Activated T-helper 2 cell treated with anti-CD3 and anti-CD28 coated beads, Interferon-gamma antibody, Interleukin-2, Interleukin-4, amounts not matched to agents 10 μg/mL and 5 μg/mL and 100 μg/mL, durations not matched to agents 14 hours and 24 hours and 36 hours (primary cell): ENCODE data around the gene PSD. TPM values are rescaled to one million over a fixed set of nuclear protein-coding genes. Genes with fewer than 3 reads are reported as not detected.
A peak's percentile ranks its signal among the peaks of the same experiment; 100 is the strongest.

Experiments used
- DNase-seq: peaks from one replicate; pipeline ENCODE4 v3.0.0; 2021; ENCODE audit warnings: low spot score
- H3K27ac Mint-ChIP-seq: one replicate; pipeline ENCODE4 v1.8.0; 2021; ENCODE audit warnings: mixed read lengths
- H3K27me3 Mint-ChIP-seq: one replicate; pipeline ENCODE4 v1.8.0; 2021; ENCODE audit warnings: low read depth, mixed read lengths
- H3K36me3 Mint-ChIP-seq: one replicate; pipeline ENCODE4 v1.8.0; 2021; ENCODE audit warnings: low read depth, mixed read lengths
- H3K4me1 Mint-ChIP-seq: one replicate; pipeline ENCODE4 v1.8.0; 2021; ENCODE audit warnings: low read depth, mixed read lengths
- H3K4me3 Mint-ChIP-seq: one replicate; pipeline ENCODE4 v1.8.0; 2021; ENCODE audit warnings: low read depth, mild to moderate bottlenecking, moderate library complexity, mixed read lengths
- H3K9me3 Mint-ChIP-seq: one replicate; pipeline ENCODE4 v1.8.0; 2021; ENCODE audit warnings: mixed read lengths
- intact Hi-C: fragments of 100-400 bp; cut with micrococcal nuclease; formaldehyde crosslinking; loops from one replicate; pipeline ENCODE4 v1.15.1; 2023
- total RNA-seq: library from RNA; stranded (reverse); gene quantifications from 2 replicates; pipeline ENCODE4 v1.2.3, GENCODE V29; 2022

The PSD gene
- total RNA-seq, 1 donor from 2014 or later: 10.6 TPM

GRCh38 chr10:102413053-102413705, 5.4 kb downstream of the PSD start:
- H3K4me1 Mint-ChIP-seq: peaks cover 26% of the 10 kb centered on the region
- peaks cover 38% of the 10 kb centered on the region for H3K27me3 Mint-ChIP-seq
- H3K36me3 Mint-ChIP-seq: no peaks in the 10 kb centered on the region
- no peaks in the 10 kb centered on the region for H3K9me3 Mint-ChIP-seq
- no peak overlapping the region for H3K4me3 Mint-ChIP-seq
- no peak overlapping the region for H3K27ac Mint-ChIP-seq
- intact Hi-C loops: no loop called here
- no peak for DNase-seq

DNA sequence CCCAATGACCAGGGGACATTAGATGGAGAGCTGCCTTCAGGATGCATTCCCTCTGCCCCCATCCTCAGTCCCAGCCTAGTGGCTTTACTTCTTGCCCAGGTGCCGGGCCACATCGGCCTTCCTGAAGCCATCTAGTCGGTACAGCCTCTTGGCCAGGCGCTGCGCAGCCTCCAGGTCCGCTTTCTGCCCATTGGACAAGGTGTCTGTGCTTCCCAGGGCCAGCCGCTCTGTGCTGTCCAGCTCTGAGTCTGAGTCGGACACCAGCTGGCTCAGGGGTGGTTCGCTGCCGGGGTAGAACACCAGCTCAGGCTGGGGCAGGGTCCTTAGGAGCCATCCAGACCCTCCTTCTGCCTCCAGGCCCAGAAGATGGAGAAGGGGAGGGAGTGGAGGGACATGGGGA, 6.3 kb downstream of the PSD start:
- H3K27me3 Mint-ChIP-seq: peaks cover 34% of the 10 kb centered on the region
- no peak for DNase-seq
- intact Hi-C loops: no loop called here
- no peak overlapping the region for H3K4me3 Mint-ChIP-seq
- H3K27ac Mint-ChIP-seq: no peak overlapping the region
- H3K4me1 Mint-ChIP-seq: peaks cover 32% of the 10 kb centered on the region
- no peaks in the 10 kb centered on the region for H3K9me3 Mint-ChIP-seq
- H3K36me3 Mint-ChIP-seq: no peaks in the 10 kb centered on the region

- peak overlapping the region; percentile 62 for H3K27ac Mint-ChIP-seq
- peaks cover 32% of the 10 kb centered on the region for H3K4me1 Mint-ChIP-seq
- peaks cover 30% of the 10 kb centered on the region for H3K27me3 Mint-ChIP-seq
- no peaks in the 10 kb centered on the region for H3K9me3 Mint-ChIP-seq
- DNase-seq: no peak
- no peaks in the 10 kb centered on the region for H3K36me3 Mint-ChIP-seq
- intact Hi-C loops: no loop called here
- H3K4me3 Mint-ChIP-seq: peak overlapping the region; percentile 78
Observed at GRCh38 chr10:102411341-102412255, 7.0 kb downstream of the PSD start.

- Mint-ChIP-seq H3K27me3 (peaks cover 25% of the 10 kb centered on the region), H3K4me3 (peak overlapping the region; percentile 85), H3K27ac (no peak overlapping the region), H3K9me3 (no peaks in the 10 kb centered on the region), H3K36me3 (peaks cover 2% of the 10 kb centered on the region), H3K4me1 (peaks cover 32% of the 10 kb centered on the region)
- intact Hi-C loops: no loop called here
- peak; percentile 53 for DNase-seq
Observed at GRCh38 chr10:102410429-102411073, 8.0 kb downstream of the PSD start.

- DNase-seq: peak; percentile 8
- H3K4me1 Mint-ChIP-seq: peaks cover 32% of the 10 kb centered on the region
- H3K4me3 Mint-ChIP-seq: peak overlapping the region; percentile 85
- no peaks in the 10 kb centered on the region for H3K9me3 Mint-ChIP-seq
- H3K27me3 Mint-ChIP-seq: peaks cover 24% of the 10 kb centered on the region
- peak overlapping the region; percentile 74 for H3K27ac Mint-ChIP-seq
- peaks cover 7% of the 10 kb centered on the region for H3K36me3 Mint-ChIP-seq
- intact Hi-C loops: loop anchor here (1.0 to 2.0 kb wide), 2 partner anchors 11 to 15 kb away; partner anchors contain the start of gene NFKB2
Observed at GRCh38 chr10:102409604-102410428, 8.8 kb downstream of the PSD start.

- H3K9me3 Mint-ChIP-seq: no peaks in the 10 kb centered on the region
- intact Hi-C loops: loop anchor here (1.0 to 2.0 kb wide), 2 partner anchors 10 to 14 kb away; partner anchors contain the start of gene NFKB2
Observed at GRCh38 chr10:102408728-102409603, 9.6 kb downstream of the PSD start.

GRCh38 chr10:102408131-102408727, 10.4 kb downstream of the PSD start:
- DNase-seq: no peak
- Mint-ChIP-seq H3K9me3 (no peaks in the 10 kb centered on the region), H3K27me3 (peaks cover 24% of the 10 kb centered on the region), H3K27ac (peak overlapping the region; percentile 15), H3K4me3 (peak overlapping the region; percentile 81), H3K36me3 (peaks cover 14% of the 10 kb centered on the region), H3K4me1 (peaks cover 31% of the 10 kb centered on the region)
- intact Hi-C loops: loop anchor here (2.0 kb wide), 1 partner anchor 13 kb away; the partner anchor contains the start of gene NFKB2

More at GRCh38 chr10:102408728-102409603, 9.6 kb downstream of the PSD start:
- H3K27ac Mint-ChIP-seq: peak overlapping the region; percentile 74
- peak; percentile 46 for DNase-seq
- peaks cover 7% of the 10 kb centered on the region for H3K36me3 Mint-ChIP-seq
- H3K4me1 Mint-ChIP-seq: peaks cover 32% of the 10 kb centered on the region
- H3K27me3 Mint-ChIP-seq: peaks cover 24% of the 10 kb centered on the region
- peak overlapping the region; percentile 85 for H3K4me3 Mint-ChIP-seq

DNA sequence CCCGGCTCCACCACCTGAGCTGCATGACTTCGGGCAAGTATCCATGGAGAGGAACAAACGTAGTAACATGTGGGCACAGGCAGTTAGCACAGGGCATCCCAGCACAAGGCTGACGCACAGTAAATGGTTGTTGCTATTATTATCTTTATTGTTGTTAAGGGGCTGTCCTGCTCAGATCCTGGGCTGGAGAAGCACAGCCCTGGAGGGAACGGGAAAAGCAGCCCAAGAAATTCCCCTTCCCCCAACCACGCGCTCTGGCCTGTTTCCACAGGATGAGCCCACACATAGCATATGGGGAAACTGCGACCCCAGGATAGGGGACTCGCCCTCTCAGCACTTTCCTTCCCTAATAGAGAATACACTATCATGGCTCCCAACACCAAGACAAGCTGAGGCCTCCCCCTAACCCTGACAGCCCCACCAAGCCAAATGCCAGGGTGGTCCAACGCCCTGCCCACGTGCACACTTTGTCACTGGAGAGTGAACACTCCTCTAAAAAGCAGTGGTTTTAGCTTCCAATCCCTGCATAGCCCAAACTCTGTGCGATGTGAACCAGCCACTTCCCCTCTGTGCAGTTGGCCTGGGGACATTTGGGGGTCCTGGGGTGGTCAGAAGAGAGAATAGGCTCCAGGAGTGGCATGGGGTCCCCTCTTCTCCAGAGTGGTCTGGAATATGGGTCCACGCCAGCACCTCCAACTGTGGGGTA, 11.0 kb downstream of the PSD start:
- Mint-ChIP-seq H3K27me3 (peaks cover 24% of the 10 kb centered on the region), H3K4me3 (peak overlapping the region; percentile 81), H3K4me1 (peaks cover 27% of the 10 kb centered on the region), H3K9me3 (no peaks in the 10 kb centered on the region), H3K27ac (no peak overlapping the region), H3K36me3 (peaks cover 15% of the 10 kb centered on the region)
- intact Hi-C loops: loop anchor here (2.0 kb wide), 1 partner anchor 13 kb away; the partner anchor contains the start of gene NFKB2
- DNase-seq: no peak

DNA sequence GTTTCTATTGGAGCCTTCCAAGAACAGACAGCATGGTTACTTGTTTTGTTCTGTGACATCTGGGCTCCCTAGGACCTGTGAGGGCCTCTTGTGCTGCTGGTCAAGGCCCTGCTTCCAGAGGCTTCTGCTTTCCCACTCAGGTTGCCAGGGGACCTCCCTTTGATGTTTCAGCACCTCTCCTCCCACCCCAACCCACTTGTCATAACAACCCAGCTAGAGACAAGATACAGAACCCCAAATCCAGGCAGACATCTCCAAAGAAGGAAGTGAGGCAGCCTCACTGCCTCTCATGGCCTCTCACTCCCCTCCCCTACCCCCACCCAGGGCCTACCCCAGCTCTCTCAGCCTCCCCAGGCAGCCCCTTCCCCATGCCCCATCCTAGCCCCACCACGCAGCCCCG, 11.8 kb downstream of the PSD start:
- intact Hi-C loops: no loop called here
- Mint-ChIP-seq H3K9me3 (no peaks in the 10 kb centered on the region), H3K27ac (no peak overlapping the region), H3K4me1 (peaks cover 26% of the 10 kb centered on the region), H3K36me3 (peaks cover 22% of the 10 kb centered on the region), H3K4me3 (no peak overlapping the region), H3K27me3 (peaks cover 24% of the 10 kb centered on the region)
- no peak for DNase-seq

DNA sequence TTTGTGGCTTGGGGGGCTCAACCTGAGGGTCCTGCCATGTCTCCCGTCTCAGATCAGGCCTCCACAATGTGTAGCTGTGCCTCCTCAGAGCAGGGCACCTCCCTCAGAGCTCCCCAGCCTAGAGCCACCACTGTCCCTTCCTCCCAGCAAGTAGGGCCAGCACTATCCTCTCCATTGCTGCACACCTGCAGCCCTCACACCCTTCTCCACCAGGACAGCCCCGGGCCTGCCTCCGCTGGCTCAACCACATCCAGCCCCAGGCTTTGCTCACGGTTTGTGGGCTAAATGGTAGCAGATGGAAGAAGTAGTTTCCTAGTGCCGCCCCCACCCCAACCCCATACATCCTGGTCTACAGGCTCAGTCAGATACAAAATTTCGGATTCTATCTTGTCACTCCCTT, 13.0 kb downstream of the PSD start:
- no peak overlapping the region for H3K4me3 Mint-ChIP-seq
- no peaks in the 10 kb centered on the region for H3K9me3 Mint-ChIP-seq
- intact Hi-C loops: no loop called here
- H3K36me3 Mint-ChIP-seq: peaks cover 34% of the 10 kb centered on the region
- H3K27me3 Mint-ChIP-seq: peaks cover 15% of the 10 kb centered on the region
- peaks cover 18% of the 10 kb centered on the region for H3K4me1 Mint-ChIP-seq
- H3K27ac Mint-ChIP-seq: no peak overlapping the region
- DNase-seq: no peak
